PC-3 (cell line): ENCODE measurements around the gene TNPO2. TPM values are rescaled to one million over a fixed set of nuclear protein-coding genes. Genes with fewer than 3 reads are reported as not detected.

Source experiments
- ATAC-seq: fragments of 200-7000 bp; cut with Tn5 transposase; 2 replicates; pipeline ENCODE4 v1.9.1; 2020; ENCODE audit warnings: mild to moderate bottlenecking, moderate library complexity
- BruUV-seq: library from RNA; stranded (reverse); fragments of 400-500 nt; replicated peaks from 2 replicates; lab custom pipeline; 2021; lab: Mats Ljungman, UMichigan
- CTCF ChIA-PET: fragments of 300-600 bp; sonication (Branson Sonifier 250); formaldehyde crosslinking; loops from one replicate; lab custom pipeline; 2022; ENCODE audit warnings: antibody characterized with exemption; lab: Charles Lee
- POLR2A ChIA-PET: fragments of 300-600 bp; sonication (Branson Sonifier 250); formaldehyde crosslinking; loops from one replicate; lab custom pipeline; 2022; ENCODE audit warnings: antibody characterized with exemption; ENCODE audit not compliant: unreplicated experiment; lab: Charles Lee
- DNase-seq: peaks from one replicate; pipeline ENCODE4 v3.0.0-alpha.2; 2015
- H2AFZ ChIP-seq: fragments of 300-600 bp; sonication (generic); 2 replicates; pipeline ENCODE4 v1.6.0; 2016; ENCODE audit warnings: antibody characterized with exemption, low read length
- H3F3A ChIP-seq: fragments of 300-600 bp; sonication (generic); one replicate; pipeline ENCODE4 v1.6.0; 2017; ENCODE audit warnings: antibody characterized with exemption, low read length, control low read depth, mild to moderate bottlenecking; ENCODE audit not compliant: unreplicated experiment
- H3K27ac ChIP-seq: fragments of 300-600 bp; sonication (generic); 2 replicates; pipeline ENCODE4 v1.5.1; 2016; ENCODE audit warnings: mild to moderate bottlenecking, low read length
- H3K27me3 ChIP-seq: fragments of 300-600 bp; sonication (generic); 2 replicates; pipeline ENCODE4 v1.6.1; 2016; ENCODE audit warnings: low read length, mixed read lengths
- H3K36me3 ChIP-seq: fragments of 300-600 bp; sonication (generic); 2 replicates; pipeline ENCODE4 v1.6.1; 2016; ENCODE audit warnings: low read depth, mixed run types, low read length, mixed read lengths
- H3K4me1 ChIP-seq: fragments of 300-600 bp; sonication (generic); 2 replicates; pipeline ENCODE4 v1.5.1; 2016; ENCODE audit warnings: low read length; ENCODE audit not compliant: insufficient read depth
- H3K4me2 ChIP-seq: fragments of 300-600 bp; sonication (generic); 2 replicates; pipeline ENCODE4 v1.6.0; 2016; ENCODE audit warnings: low read length
- H3K4me3 ChIP-seq: fragments of 300-600 bp; sonication (generic); 2 replicates; pipeline ENCODE4 v1.5.1; 2016; ENCODE audit warnings: mild to moderate bottlenecking, low read length, mixed read lengths
- H3K79me2 ChIP-seq: fragments of 300-600 bp; sonication (generic); 2 replicates; pipeline ENCODE4 v1.6.1; 2017; ENCODE audit warnings: low read length, mixed read lengths
- H3K9ac ChIP-seq: fragments of 300-600 bp; sonication (generic); 2 replicates; pipeline ENCODE4 v1.6.0; 2016; ENCODE audit warnings: mild to moderate bottlenecking, low read length
- H3K9me2 ChIP-seq: fragments of 300-600 bp; sonication (generic); replicated peaks from 2 replicates; pipeline ENCODE4 v1.6.1; 2016; ENCODE audit warnings: mixed run types, low read length, mixed read lengths
- H3K9me3 ChIP-seq: fragments of 300-600 bp; sonication (generic); 2 replicates; pipeline ENCODE4 v1.6.1; 2016; ENCODE audit warnings: low read length, mixed read lengths
- H4K20me1 ChIP-seq: fragments of 300-600 bp; sonication (generic); 2 replicates; pipeline ENCODE4 v1.6.1; 2016; ENCODE audit warnings: low read length, mixed read lengths
- EZH2 ChIP-seq: fragments of 300-600 bp; sonication (generic); IDR thresholded peaks from one replicate; pipeline ENCODE4 v1.6.1; 2017; ENCODE audit warnings: antibody characterized with exemption, mild to moderate bottlenecking, low read length; ENCODE audit not compliant: unreplicated experiment
- EZH2phosphoT487 ChIP-seq: fragments of 300-600 bp; sonication (generic); IDR thresholded peaks from 2 replicates; pipeline ENCODE4 v1.6.1; 2018; ENCODE audit warnings: mild to moderate bottlenecking, antibody characterized with exemption, low read length, borderline replicate concordance
- intact Hi-C: fragments of 100-400 bp; cut with micrococcal nuclease; formaldehyde crosslinking; loops from 2 replicates; pipeline ENCODE4 v1.9.0; 2023
- total RNA-seq: library from RNA; depleted of rRNA; stranded (reverse); fragments of >200 nt; gene quantifications from 2 replicates; pipeline ENCODE4 v1.2.3, GENCODE V29; 2014
- TF ChIP-seq, protein P1 (sequence below): fragments of 300-600 bp; sonication (generic); conservative IDR thresholded peaks from 2 replicates; pipeline ENCODE4 v1.5.1; 2017; ENCODE audit warnings: antibody characterized with exemption, low read depth, mild to moderate bottlenecking, low read length

TNPO2 gene
- total RNA-seq, 1 experiment from 2014 or later, result 50.6 TPM

DNA sequence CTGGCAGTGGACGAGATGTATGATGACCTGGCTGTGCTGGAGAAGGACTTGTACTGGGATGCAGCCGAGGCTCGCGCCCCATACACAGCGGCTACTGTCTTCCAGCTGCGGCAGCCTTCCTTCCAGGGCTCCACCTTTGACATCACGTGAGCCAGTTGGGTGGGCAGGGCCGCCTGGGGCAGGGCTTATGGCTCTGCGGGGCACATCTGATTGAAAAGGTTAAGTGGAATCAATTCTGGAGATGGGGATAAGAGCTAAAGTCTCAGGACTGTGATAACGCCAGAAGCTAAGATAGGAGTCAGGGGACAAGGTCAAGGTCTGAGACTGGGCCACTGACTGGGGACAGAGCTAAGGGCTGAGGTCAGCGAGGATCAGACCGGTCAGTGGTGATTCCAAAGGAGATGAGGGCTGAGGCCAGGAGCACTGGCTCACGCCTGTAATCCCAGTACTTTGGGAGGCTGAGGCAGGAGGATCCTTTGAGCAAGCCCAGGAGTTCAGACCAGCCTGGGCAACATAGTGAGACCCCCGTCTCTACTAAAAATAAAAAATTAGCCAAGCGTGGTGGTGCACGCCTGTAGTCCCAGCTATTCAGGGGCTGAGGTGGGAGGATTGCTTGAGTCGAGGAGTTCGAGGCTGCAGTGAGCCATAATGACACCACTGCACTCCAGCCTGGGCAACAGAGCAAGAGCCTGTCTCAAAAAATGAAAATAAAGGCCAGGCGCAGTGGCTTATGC, 32.6 kb upstream of the TNPO2 start:
- ChIA-PET POLR2A (interaction anchor here (0.8 kb wide), 1 partner anchor 35 kb away, joined by 3 read pairs; the partner anchor contains the start of gene JUNB), CTCF (no interaction called here)
- no peak for TF ChIP-seq EZH2phosphoT487
- TF ChIP-seq, protein P1, sequence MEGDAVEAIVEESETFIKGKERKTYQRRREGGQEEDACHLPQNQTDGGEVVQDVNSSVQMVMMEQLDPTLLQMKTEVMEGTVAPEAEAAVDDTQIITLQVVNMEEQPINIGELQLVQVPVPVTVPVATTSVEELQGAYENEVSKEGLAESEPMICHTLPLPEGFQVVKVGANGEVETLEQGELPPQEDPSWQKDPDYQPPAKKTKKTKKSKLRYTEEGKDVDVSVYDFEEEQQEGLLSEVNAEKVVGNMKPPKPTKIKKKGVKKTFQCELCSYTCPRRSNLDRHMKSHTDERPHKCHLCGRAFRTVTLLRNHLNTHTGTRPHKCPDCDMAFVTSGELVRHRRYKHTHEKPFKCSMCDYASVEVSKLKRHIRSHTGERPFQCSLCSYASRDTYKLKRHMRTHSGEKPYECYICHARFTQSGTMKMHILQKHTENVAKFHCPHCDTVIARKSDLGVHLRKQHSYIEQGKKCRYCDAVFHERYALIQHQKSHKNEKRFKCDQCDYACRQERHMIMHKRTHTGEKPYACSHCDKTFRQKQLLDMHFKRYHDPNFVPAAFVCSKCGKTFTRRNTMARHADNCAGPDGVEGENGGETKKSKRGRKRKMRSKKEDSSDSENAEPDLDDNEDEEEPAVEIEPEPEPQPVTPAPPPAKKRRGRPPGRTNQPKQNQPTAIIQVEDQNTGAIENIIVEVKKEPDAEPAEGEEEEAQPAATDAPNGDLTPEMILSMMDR, result no peak
- TF ChIP-seq EZH2, result no peak
- Histone ChIP-seq H3K9ac (no peak overlapping the region), H3K4me2 (no peak overlapping the region), H3F3A (no peaks in the 10 kb centered on the region), H3K79me2 (no peaks in the 10 kb centered on the region), H3K36me3 (no peaks in the 10 kb centered on the region), H3K27me3 (peaks cover 9% of the 10 kb centered on the region), H3K4me3 (no peak overlapping the region), H3K9me2 (no peaks in the 10 kb centered on the region), H3K27ac (no peak overlapping the region), H2AFZ (no peak overlapping the region), H4K20me1 (no peaks in the 10 kb centered on the region), H3K9me3 (no peaks in the 10 kb centered on the region), H3K4me1 (no peaks in the 10 kb centered on the region)
- ATAC-seq (no peak), DNase-seq (no peak)
- BruUV-seq, result no TSS peak
- intact Hi-C loops, result no loop called here

DNA sequence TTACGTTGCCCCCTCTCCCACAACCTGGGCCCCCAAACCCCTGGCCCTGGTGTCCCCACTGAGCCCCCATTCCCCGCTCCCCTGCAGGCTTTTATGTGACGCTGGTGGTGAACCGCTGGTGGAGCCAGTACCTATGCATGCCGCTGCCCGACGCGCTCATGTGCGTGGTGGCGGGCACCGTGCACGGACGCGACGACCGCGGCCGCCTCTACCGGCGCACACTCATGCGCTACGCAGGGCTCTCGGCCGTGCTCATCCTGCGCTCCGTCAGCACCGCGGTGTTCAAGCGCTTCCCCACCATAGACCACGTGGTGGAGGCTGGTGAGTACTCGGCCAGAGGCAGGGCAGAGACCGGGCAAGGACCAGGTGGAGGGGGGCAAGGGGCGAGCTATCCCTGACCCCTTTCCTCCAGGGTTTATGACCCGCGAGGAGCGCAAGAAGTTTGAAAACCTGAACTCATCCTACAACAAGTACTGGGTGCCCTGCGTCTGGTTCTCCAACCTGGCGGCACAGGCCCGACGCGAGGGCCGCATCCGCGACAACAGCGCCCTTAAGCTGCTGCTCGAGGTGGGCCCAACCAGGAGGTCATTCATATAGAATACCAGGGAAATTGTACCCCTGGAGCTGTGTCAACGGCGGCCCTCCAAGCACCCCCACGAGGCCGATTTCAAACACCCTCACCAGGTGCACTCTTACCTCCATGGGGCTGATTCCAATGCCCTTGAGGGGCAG, 30.9 kb upstream of the TNPO2 start:
- H3K9me2 ChIP-seq, result no peaks in the 10 kb centered on the region
- H3K4me3 ChIP-seq, result no peak overlapping the region
- no peaks in the 10 kb centered on the region for H3K79me2 ChIP-seq
- POLR2A ChIA-PET, result interaction anchor here (0.6 kb wide), 1 partner anchor 39 kb away, joined by 5 read pairs; no protein-coding TSS in a partner anchor
- H3K36me3 ChIP-seq, result no peaks in the 10 kb centered on the region
- H3K9ac ChIP-seq, result no peak overlapping the region
- intact Hi-C loops, result no loop called here
- H3K9me3 ChIP-seq, result no peaks in the 10 kb centered on the region
- no peak overlapping the region for H2AFZ ChIP-seq
- DNase-seq (no peak), ATAC-seq (no peak)
- H3K4me2 ChIP-seq, result no peak overlapping the region
- CTCF ChIA-PET, result no interaction called here
- H3K27ac ChIP-seq, result no peak overlapping the region
- BruUV-seq, result no TSS peak
- H3K4me1 ChIP-seq, result peaks cover 10% of the 10 kb centered on the region
- H3F3A ChIP-seq, result no peaks in the 10 kb centered on the region
- H4K20me1 ChIP-seq, result no peaks in the 10 kb centered on the region
- H3K27me3 ChIP-seq, result peaks cover 11% of the 10 kb centered on the region
- TF ChIP-seq EZH2, result no peak
- TF ChIP-seq, protein P1, result no peak
- TF ChIP-seq EZH2phosphoT487, result no peak
